Fibroblast of skin of left quadriceps (primary cell): Measurements from ENCODE around the gene ZFAND2A.
"Not testable (repeated sequence)": the region's sequence is repeated elsewhere in the genome, so short reads cannot be mapped to it uniquely, and the experiment has no call there.

ENCODE experiments used
- DNase-seq, 2 experiments: peaks; one replicate each; pipeline ENCODE4 v3.0.0-alpha.2; 2013; ENCODE audit warnings: low read depth in 2 of 2

Gene ZFAND2A, protein sequence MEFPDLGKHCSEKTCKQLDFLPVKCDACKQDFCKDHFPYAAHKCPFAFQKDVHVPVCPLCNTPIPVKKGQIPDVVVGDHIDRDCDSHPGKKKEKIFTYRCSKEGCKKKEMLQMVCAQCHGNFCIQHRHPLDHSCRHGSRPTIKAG

DNA sequence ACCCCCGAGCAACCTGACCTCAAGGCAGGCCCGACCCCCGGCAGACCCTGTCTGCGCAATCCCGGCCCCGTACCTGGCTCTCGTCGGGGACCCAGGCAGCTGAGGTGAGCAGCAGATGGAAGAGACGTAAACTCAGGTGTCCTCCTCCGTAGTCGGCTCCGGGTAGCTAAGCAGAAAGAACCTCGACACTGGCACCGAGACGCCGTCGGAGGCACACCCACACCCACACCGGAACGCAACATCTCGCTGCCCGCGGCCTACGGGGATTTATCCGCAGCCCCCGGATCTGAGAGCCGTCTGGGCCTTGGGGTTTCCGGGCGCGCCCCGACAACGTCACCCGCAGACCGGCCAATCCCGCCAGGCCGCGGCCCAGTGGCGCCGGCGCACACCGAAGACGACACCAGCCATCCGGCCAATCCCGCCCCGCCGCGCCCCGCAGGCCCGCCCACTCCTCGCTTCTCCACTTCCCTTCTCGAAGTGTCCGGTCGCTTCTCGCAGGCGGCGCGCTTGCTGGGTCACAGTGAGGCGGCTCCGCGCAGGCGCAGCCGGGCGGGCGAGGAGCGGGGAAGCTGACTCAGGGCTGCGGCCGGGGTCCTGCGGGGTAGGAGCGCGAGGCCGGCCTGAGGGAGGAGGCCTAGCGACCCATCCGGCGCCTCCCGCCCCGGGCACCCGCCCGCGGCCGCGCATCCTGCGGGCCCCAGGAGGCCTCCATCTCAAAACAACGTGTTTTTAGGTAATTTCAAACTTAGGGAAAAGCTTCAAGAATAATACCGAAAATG lies at the start of gene ZFAND2A:
TSS of gene ZFAND2A (minus strand) at position 306 of the 779 bp plus-strand sequence. CDS start 1,984 bp downstream, outside the sequence.
- peak; percentile 94 to 95 for DNase-seq

DNA sequence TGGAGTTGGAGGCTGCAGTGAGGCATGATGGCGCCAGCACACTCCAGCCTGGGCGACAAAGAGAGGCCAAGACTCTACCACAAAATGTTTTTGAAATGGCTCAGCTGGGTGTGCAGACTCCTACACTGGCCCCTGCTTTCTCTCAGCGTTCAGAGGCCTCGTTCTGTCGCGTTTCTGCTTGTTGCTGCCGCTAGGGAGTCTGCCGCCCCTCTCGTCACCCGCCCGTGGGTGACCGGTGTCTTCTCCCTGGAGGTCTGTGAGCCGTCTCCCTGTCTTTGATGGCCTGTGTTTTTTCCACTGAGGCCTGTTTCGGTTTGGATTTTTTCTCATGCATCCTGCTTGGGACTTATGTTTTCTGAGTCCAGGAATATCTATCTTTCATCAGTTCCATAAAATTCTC lies 49.1 kb upstream of the ZFAND2A start:
- DNase-seq = no peak

DNA sequence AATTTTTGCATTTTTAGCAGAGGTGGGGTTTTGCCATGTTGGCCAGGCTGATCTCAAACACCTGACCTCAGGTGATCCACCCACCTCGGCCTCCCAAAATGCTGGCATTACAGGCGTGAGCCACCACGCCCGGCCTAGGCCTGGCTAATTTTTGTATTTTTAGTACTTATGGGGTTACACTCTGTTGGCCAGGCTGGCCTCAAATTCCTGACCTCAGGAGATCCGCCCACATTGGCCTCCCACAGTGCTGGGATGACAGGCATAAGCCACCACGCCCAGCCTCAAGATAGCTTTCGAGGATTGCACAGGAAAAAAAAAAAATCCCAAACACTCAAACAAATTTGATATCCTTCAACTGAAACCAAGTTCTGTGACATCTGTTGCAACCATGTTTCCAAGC lies 45.7 kb upstream of the ZFAND2A start:
- not testable (repeated sequence) for DNase-seq

DNA sequence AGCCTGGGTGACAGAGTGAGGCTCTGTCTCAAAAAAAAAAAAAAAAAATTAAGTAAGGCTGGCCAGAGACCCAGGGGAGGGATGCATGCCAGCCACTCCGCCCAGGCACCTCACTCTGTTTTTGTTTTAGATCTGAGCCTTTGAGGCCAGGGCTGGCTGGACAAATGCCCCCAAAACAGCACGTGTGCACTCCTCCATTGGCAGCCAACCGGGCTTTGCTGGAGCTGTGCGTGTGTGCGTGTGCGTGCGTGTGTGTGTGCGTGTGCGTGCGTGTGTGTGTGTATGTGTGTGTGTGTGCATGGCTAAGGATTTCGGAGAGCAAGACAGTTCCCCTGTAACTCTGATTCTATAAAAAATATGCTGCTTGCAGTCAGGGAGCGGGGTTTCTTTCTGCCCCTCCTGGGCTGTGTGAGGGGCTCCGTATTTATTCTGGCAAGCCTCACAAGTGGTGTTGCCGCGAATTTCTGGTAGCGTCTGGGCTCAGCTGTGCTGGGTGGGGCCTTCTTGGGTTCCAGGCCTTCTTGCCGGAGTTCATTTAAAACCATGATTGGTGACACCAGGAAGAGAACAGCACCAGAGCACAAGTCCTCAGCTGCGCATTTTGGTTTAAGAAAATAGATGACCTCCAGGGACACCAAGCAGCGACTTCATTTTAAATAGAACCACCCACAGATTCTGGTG lies 44.6 kb upstream of the ZFAND2A start:
- no peak for DNase-seq

DNA sequence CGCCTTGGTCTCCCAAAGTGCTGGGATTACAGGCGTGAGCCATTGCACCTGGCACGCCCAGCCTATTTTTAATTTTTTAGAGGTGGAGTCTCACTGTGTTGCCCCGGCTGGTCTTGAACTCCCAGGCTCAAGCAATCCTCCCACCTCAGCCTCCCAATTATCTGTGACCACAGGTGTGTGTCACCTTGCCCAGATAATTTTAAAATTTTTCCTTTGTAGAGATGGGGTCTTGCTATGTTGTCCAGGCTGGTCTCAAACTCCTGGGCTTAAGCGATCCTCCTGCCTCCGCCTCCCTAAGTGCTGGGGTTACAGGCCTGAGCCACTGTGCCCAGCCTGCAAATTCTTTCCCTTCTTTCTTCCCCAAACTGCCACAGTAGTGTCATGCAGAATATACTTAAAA lies 42.9 kb upstream of the ZFAND2A start:
- DNase-seq = not testable (repeated sequence)

DNA sequence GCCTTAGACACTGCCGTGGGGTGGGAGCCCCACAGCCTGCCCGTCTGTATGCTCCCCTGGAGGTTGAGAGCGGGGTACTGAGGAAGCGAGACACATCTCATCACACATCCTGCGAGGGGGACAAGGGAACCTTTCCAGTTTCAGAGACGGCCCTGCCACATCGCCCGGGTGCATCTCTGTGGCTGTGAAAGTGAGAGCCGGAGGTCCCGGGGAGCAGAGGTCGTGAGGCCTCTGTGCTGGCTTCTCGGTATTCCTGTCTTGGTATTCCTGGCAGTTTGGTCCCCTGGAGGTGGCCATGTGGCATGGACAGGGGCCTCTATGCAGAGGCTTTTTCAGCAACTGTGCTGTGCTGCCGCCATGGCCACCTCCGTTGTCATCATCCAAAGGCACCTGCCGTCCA lies 41.9 kb upstream of the ZFAND2A start:
- DNase-seq = no peak

DNA sequence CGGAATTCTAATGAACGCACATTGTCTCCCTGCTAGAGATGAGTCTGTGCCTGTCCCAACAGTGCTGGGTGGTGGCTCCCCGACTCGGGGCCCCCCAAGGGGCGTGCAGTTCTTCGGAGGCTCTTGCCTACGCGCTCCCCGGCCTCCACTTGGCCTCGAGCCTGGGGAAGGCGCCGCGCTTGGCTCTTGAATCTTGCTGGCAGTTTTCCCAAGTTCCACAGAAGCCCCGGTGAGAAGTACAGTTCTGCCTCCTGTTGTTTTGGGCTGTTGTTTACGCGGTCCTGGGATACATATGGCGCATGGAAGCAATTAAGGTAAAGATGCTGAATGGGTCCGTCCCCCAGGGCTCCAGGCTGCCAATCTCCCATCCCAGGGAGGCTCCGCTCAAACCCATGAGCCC lies 40.0 kb upstream of the ZFAND2A start:
- DNase-seq = no peak

DNA sequence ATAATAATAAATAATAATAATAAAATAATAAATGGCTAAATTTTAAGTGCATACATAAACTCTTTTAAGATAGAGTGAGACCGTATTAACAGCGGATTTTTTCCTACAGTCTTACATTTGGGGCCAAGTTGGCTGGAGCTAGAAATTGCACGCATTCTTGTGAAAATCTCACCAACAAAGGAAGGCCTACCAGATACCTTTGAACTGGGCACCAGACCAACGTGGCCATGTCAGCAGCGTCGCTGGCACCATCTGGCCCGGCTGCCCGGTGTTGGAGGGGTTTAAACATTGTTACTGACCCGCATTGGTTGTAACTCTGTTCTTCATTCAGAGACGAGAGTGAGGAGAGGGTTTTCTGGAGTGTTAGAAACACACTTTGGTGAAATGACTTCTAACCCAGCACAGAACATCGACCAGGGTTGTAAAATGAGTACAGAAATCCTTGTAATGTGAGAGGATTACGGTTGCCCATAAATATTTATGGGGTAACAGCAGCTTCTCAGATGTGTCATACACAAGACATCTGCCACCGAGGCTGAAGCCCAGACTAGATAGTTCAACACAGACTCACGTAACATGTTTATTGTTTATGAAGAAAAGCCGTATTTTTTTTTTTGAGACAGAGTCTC lies 38.1 kb upstream of the ZFAND2A start:
- DNase-seq = peak; percentile 59

DNA sequence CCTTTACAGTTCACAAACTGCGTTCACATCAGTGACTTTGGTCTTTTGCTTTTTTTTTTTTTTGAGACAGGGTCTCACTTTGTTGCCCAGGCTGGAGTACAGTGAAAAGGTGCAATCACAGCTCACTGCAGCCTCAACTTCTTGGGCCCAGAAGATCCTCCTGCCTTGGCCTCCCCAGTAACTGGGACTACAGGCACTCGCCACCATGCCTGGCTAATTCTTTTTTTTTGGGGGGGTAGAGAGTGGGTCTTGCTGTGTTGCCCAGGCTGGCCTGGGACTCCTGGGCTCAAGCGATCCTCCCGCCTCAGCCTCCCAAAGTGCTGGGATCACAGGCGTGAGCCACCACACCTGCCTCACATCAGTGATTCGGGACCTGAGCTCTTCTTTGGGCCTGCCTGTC lies 37.0 kb upstream of the ZFAND2A start:
- no peak for DNase-seq

DNA sequence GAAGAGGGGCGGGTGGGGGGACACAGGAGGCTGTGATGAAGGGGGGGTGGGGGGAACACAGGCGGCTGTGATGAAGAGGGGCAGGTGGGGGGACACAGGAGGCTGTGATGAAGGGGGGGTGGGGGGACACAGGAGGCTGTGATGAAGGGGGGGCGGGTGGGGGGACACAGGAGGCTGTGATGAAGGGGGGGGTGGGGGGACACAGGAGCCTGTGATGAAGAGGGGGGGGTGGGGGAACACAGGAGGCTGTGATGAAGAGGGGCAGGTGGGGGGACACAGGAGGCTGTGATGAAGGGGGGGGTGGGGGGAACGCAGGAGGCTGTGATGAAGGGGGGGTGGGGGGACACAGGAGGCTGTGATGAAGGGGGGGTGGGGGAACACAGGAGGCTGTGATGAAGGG lies 36.4 kb upstream of the ZFAND2A start:
- not testable (repeated sequence) for DNase-seq

DNA sequence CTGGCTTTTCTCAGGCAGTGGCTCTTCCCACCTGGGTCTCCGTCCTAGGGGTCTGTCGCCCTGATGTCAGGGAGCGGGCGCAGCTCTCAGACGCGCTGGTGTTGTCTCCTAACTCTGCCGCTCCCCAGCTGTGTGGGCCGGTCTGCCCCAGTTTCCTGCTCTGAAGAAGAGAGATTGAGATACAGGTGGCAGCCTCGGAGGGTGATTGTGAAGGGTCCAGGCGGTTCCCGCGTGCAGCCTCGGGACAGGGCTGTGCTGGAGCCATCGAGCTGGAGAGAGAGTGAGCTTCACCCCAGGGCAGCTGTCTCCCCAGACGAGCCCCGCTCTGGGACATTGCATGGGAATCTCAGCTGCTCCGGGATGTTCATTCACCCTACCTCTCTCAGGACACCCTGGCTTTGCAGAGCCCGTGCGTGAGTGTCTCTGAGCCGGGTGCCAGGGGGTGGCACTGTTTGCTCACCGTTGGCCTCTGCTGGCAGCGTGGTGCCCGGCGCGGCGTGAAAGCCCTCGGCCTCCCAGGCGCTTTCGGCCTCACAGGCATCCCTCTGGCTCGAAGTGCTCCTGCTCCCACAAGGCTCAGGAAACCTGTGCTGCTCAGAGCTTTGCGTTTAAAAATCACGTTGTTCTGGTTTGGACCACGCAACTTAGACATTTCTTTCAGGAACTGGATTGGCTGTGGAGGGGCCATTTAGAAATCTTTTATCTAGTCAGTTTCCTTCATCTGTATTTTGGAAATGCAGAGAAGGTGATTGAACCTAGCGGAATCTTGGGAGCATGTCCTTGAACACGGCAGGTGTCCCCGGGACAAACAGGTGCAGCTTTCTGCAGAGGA lies 33.8 kb upstream of the ZFAND2A start:
- DNase-seq = no peak

DNA sequence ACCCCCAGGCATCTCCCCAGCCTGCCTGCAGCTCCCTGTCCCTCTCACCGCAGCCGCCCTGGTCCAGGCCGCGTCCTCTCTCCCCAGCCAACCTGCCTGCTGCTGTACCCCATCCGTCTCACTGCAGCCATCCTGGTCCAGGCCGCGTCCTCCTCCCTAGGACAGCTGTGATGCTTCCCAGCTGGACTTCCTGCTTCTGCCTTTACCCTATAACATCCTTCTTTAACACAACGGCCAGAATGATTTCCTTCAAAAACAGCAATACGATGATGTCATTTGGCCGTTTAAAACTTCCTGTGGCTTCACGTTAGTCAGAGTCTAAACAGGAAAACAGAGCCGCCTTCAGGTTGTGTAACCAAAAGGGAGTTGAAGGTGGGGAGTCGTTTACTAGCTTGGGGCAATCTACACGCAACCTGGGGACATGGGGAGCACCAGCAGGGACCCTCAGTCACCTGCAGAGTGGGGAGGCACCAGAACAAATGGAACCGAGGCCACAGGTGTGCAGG lies 32.2 kb upstream of the ZFAND2A start:
- DNase-seq = peak in 1 of 2 experiments; percentile 15

DNA sequence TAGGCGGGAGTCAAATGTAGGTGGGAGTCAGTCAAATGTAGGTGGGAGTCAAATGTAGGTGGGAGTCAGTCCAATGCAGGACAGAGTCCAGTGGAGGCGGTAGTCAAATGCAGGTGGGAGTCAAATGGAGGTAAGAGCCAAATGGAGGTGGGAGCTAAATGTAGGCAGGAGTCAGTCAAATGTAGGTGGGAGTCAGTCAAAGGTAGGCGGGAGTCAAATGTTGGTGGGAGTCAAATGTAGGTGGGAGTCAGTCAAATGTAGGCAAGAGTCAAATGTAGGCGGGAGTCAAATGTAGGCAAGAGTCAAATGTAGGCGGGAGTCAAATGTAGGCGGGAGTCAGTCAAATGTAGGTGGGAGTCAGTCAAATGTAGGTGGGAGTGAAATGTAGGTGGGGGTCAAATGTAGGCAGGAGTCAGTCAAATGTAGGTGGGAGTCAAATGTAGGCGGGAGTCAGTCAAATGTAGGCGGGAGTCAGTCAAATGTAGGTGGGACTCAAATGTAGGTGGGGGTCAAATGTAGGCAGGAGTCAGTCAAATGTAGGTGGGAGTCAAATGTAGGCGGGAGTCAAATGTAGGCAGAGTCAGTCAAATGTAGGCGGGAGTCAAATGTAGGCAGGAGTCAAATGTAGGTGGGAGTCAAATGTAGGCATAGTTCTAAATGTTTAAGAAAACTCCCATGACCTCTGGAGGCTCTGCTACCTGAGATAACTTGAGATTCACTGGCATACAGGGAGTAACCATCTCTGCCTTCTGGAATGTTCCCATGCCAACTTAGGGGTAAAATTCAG lies 30.2 kb upstream of the ZFAND2A start:
- DNase-seq = no peak

DNA sequence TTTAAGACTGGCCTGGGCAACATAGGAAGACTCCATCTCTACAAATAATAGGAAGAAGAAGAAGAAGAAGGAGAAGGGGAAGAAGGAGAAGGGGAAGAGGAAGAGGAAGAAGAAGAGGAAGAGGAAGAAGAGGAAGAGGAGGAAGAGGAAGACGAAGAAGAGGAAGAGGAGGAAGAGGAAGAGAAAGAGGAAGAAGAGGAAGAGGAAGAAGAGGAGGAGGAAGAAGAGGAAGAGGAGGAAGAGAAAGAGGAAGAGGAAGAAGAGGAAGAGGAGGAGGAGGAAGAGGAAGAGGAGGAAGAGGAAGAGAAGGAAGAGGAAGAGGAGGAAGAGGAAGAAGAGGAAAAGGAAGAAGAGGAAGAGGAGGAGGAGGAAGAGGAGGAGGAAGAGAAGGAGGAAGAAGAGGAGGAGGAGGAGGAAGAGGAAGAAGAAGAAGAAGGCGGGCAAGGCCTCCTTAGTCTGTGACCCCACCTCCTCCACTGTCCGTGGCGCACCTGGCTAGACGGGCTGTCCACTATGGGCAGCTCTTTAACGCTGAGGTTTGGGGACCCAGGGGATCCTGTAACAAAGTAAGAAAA lies 28.8 kb upstream of the ZFAND2A start:
- DNase-seq = no peak

DNA sequence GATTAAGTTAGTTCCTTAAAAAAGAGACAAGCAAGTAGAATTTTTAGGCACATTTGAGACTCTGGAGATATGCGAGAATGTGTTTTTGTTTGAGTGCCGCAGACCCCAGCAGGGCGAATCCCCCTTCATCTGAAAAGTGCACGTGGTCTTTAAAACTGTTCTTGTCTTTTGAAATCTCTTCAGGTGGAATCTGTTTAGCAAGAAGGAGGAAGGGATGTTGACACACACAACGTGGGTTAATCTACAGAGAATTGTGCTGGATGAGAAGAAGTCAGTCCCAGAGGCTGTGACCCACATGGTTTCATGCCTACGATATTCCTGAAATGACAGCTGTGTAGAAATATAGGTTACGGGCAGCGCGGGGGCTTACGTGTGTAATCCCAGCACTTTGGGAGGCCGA lies 27.1 kb upstream of the ZFAND2A start:
- DNase-seq = no peak

DNA sequence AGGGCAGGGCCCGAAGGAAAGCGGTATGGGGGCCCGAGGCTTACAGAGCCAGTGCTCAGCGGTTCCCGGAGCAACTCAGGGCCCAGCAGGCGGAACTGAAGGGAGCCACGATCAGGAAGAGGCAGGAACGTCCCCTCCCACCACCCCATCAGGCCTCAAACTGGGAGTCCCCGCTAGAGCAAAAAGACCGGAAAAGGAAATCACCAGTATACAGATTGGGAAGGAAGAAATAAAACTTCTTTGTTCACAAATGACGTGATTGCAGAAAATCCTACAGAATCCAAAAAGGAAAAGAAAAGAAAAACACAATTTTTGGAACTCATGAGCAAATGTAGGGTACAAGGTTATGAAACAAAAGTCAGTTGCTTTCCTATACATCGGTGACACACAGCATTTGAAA lies 21.6 kb upstream of the ZFAND2A start:
- no peak for DNase-seq

DNA sequence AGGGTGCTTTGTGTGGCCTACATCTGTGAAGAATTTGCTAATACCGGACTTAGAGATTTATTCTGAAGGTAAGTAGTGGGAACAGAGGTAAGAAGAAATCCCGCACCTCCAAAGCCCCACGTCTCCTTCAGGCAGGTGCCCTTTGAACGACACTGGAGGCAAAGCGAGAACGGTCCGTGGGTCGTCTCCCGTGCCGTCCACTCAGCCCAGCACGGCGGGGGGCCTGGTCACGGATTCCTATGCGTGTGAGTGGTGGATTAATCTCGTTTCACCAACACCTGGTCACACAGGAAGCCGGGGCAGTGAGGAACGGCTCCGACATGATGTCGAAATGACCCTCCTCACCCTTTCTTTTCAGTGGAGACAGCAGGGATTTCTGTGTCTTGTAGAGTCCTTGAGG lies 21.0 kb upstream of the ZFAND2A start:
- DNase-seq = no peak

DNA sequence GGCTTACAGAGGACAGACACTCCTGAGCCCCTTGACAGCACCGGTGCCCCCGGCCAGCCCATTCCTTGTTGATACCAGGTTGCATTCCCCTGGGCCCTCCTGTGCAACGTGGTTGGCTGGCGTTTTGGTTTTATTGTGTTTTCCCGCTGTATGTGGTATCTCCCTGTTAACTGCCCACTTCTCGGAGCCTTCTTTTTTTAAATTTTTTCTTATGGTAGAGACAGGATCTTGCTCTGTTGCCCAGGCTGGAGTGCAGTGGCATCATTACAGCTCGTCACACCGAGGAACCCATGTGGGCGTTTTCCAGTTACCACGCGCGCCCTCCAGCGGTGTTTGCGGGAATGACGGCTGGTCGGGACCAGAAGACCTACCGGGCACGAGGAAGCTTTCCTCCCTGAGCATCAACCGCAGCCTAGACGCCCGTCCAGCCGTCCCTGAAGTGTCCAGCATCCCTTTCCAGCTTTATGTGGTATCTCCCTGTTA lies 16.9 kb upstream of the ZFAND2A start:
- no peak for DNase-seq

DNA sequence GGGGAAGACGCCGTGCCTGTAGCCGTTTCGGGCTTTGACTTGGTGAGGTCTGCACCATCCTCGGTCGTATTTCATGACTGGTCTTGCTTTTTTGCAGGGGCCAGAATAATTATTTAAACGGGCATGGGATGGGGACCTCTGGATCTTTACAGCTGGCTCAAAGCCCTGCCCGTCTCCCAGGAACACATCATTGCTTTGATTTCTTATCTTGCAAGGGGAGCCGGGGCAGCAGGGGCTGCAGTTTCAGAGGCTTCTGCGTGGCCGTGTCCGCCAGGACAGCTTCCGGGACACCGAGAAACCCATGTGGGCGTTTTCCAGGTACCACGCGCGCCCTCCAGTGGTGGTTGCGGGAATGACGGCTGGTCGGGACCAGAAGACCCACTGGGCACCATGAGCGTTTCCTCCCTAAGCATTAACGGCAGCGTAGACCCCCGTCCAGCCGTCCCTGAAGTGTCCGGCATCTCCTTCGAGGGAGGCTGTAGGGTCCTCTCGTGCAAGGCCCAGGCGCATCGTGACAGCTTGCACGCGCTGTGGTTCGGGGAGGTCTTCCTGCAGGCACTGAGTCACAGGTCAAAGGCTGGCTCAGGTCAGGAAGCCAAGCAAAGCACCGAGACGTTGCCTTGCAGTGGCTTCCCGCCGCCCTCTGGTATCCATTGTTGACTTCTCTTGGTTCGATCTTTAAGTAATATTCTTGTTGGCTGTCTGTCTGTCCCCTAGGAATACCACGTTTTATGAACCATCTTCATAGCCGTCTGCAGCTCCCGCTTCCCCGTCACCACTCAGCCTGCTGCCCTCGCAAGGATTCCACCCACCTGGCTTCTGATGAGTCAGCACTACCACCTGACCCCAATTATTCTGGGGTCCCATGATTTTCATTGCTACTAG lies 16.2 kb upstream of the ZFAND2A start:
- DNase-seq = peak; percentile 32 to 40
